Measurements from ENCODE around the gene EID2B.

Gene EID2B

GRCh38 chr19:39531834-39532232, 819 bp downstream of the EID2B start:
- no peak for DNase-seq

- DNase-seq = no peak
Observed at GRCh38 chr19:39525205-39525604, 7.4 kb downstream of the EID2B start.

- DNase-seq = no peak
Observed at GRCh38 chr19:39524495-39524894, 8.2 kb downstream of the EID2B start.

GRCh38 chr19:39520541-39521484, 11.8 kb downstream of the EID2B start:
- no peak for DNase-seq

GRCh38 chr19:39518975-39519374, 13.7 kb downstream of the EID2B start:
- DNase-seq = no peak

GRCh38 chr19:39518458-39518857, 14.2 kb downstream of the EID2B start:
- no peak for DNase-seq

GRCh38 chr19:39517432-39517831, 15.2 kb downstream of the EID2B start:
- no peak for DNase-seq

- no peak for DNase-seq
Observed at GRCh38 chr19:39516270-39516669, 16.4 kb downstream of the EID2B start.

GRCh38 chr19:39515551-39516191, 17.0 kb downstream of the EID2B start:
- no peak for DNase-seq

GRCh38 chr19:39514840-39515550, 17.7 kb downstream of the EID2B start, which contains the start of gene SELENOV:
SELENOV (plus strand) TSS chr19:39515139; CDS start chr19:39515213, 74 bp downstream.
- DNase-seq = no peak

GRCh38 chr19:39512988-39513387, 19.7 kb downstream of the EID2B start:
- DNase-seq = no peak

- DNase-seq = no peak
Observed at GRCh38 chr19:39509233-39509632, 23.4 kb downstream of the EID2B start.

GRCh38 chr19:39508629-39509028, 24.0 kb downstream of the EID2B start:
- DNase-seq = no peak

- DNase-seq = no peak
Observed at GRCh38 chr19:39507715-39508364, 24.8 kb downstream of the EID2B start.

- no peak for DNase-seq
Observed at GRCh38 chr19:39506944-39507714, 25.5 kb downstream of the EID2B start.

GRCh38 chr19:39506598-39506943, 26.1 kb downstream of the EID2B start:
- no peak for DNase-seq

GRCh38 chr19:39502640-39503417, 29.8 kb downstream of the EID2B start:
- DNase-seq = peak; percentile 65

- DNase-seq = no peak
Observed at GRCh38 chr19:39501340-39501739, 31.3 kb downstream of the EID2B start.

GRCh38 chr19:39500543-39500942, 32.1 kb downstream of the EID2B start:
- no peak for DNase-seq

GRCh38 chr19:39499932-39500331, 32.7 kb downstream of the EID2B start:
- no peak for DNase-seq

All from activated gamma-delta T cell (primary cell).